GM12878 (cell line): Measurements from ENCODE around the gene PIK3R5. TPM values are rescaled to one million over a fixed set of nuclear protein-coding genes. Genes with fewer than 3 reads are reported as not detected.

Experiments
- ATAC-seq: fragments of 200-7000 bp; cut with Tn5 transposase; 3 replicates; pipeline ENCODE4 v1.9.1; 2020; ENCODE audit warnings: mild to moderate bottlenecking, moderate library complexity
- BruUV-seq: library from RNA; stranded (reverse); fragments of 400-500 nt; replicated peaks from 2 replicates; lab custom pipeline; 2021; lab: Mats Ljungman, UMichigan
- CTCF ChIA-PET: fragments of 300-600 bp; sonication (Branson Sonifier 250); formaldehyde crosslinking; extraction: SDS; loops from one replicate; lab custom pipeline; 2021; ENCODE audit warnings: inconsistent platforms; lab: Yijun Ruan, JAX
- POLR2A ChIA-PET: fragments of 350-600 bp; formaldehyde crosslinking; extraction: SDS; loops from one replicate; lab custom pipeline; 2021; ENCODE audit warnings: inconsistent platforms; lab: Charles Lee
- RAD21 ChIA-PET: fragments of 300-600 bp; sonication (Branson Sonifier 250); formaldehyde crosslinking; loops from one replicate; lab custom pipeline; 2023; ENCODE audit warnings: antibody characterized with exemption; ENCODE audit not compliant: unreplicated experiment; lab: Charles Lee
- SMC1A ChIA-PET: fragments of 300-600 bp; sonication (Branson Sonifier 250); formaldehyde crosslinking; loops from one replicate; lab custom pipeline; 2023; ENCODE audit not compliant: unreplicated experiment, uncharacterized antibody; lab: Charles Lee
- DNase-seq: peaks from one replicate; pipeline ENCODE4 v3.0.0-alpha.2; 2011; ENCODE audit warnings: low read depth, low spot score
- FAIRE-seq: peaks from 3 replicates; lab custom pipeline; 2011; peaks lifted over from hg19 to GRCh38; lab: Jason Lieb, UNC
- H2AFZ ChIP-seq: 2 replicates; pipeline ENCODE4 v1.6.0; 2011; ENCODE audit warnings: low read depth, low read length, control low read depth; ENCODE audit not compliant: control insufficient read depth
- H3K27ac ChIP-seq: 2 replicates; pipeline ENCODE4 v1.5.1; 2011; ENCODE audit warnings: control low read depth; ENCODE audit not compliant: control insufficient read depth, insufficient read depth
- H3K27me3 ChIP-seq, 2 experiments: replicated peaks in 1 of 2; 2 replicates each; pipeline versions ENCODE4 v1.6.0 to v1.6.1; 2011; ENCODE audit warnings: low read length in 1 of 2; ENCODE audit not compliant: control insufficient read depth in 2 of 2, insufficient read depth in 2 of 2
- H3K36me3 ChIP-seq, 2 experiments: 2 replicates each; pipeline ENCODE4 v1.5.1; 2011; ENCODE audit warnings: low read length in 1 of 2; ENCODE audit not compliant: control insufficient read depth in 2 of 2, insufficient read depth in 2 of 2
- H3K4me1 ChIP-seq: 2 replicates; pipeline ENCODE4 v1.6.1; 2011; ENCODE audit warnings: mild to moderate bottlenecking, low read length, moderate library complexity, mixed read lengths; ENCODE audit not compliant: control insufficient read depth, insufficient read depth
- H3K4me2 ChIP-seq: 2 replicates; pipeline ENCODE4 v1.6.0; 2011; ENCODE audit warnings: control low read depth; ENCODE audit not compliant: control insufficient read depth, insufficient read depth
- H3K4me3 ChIP-seq: fragments of 200-600 bp; sonication (generic); 2 replicates; pipeline ENCODE4 v1.5.1; 2016
- H3K79me2 ChIP-seq: 2 replicates; pipeline ENCODE4 v1.6.0; 2011; ENCODE audit warnings: low read length; ENCODE audit not compliant: control insufficient read depth, insufficient read depth
- H3K9ac ChIP-seq: 2 replicates; pipeline ENCODE4 v1.8.0; 2011; ENCODE audit warnings: low read length, control low read depth, mixed read lengths; ENCODE audit not compliant: control insufficient read depth, insufficient read depth
- H3K9me3 ChIP-seq: replicated peaks from 3 replicates; pipeline ENCODE4 v1.5.1; 2011; ENCODE audit warnings: mild to moderate bottlenecking, low read length; ENCODE audit not compliant: control insufficient read depth, insufficient read depth
- H4K20me1 ChIP-seq: 2 replicates; pipeline ENCODE4 v1.6.0; 2011; ENCODE audit not compliant: control insufficient read depth, insufficient read depth
- ATF2 ChIP-seq: IDR thresholded peaks from 2 replicates; pipeline ENCODE4 v1.6.1; 2012; ENCODE audit warnings: low read length, inconsistent platforms
- CBX5 ChIP-seq: sonication (generic); IDR thresholded peaks from 2 replicates; pipeline ENCODE4 v1.6.1; 2016; ENCODE audit warnings: low read depth, moderate library complexity, mild to moderate bottlenecking, inconsistent platforms
- CHD4 ChIP-seq: fragments of 200-600 bp; sonication (generic); IDR thresholded peaks from 2 replicates; pipeline ENCODE4 v1.6.1; 2016; ENCODE audit warnings: mild to moderate bottlenecking
- EP300 ChIP-seq, 2 experiments: fragments of 150-350 bp in 1 of 2; IDR thresholded peaks; 2 replicates each; pipeline ENCODE4 v1.6.1; 2011 to 2012; ENCODE audit warnings: low read depth in 2 of 2, low read length in 2 of 2, borderline replicate concordance in 1 of 2, improper control_type of control experiment in 1 of 2, inconsistent platforms in 1 of 2; ENCODE audit not compliant: control insufficient read depth in 1 of 2
- GATAD2B ChIP-seq: fragments of 450-650 bp; conservative IDR thresholded peaks from 2 replicates; pipeline ENCODE4 v1.6.1; 2017; ENCODE audit warnings: low read depth, mild to moderate bottlenecking, moderate library complexity
- JUNB ChIP-seq: IDR thresholded peaks from 2 replicates; pipeline ENCODE4 v1.6.1; 2016; ENCODE audit warnings: antibody characterized with exemption, mild to moderate bottlenecking
- MEF2B ChIP-seq: fragments of 450-650 bp; IDR thresholded peaks from 2 replicates; pipeline ENCODE4 v1.6.1; 2018; ENCODE audit warnings: mild to moderate bottlenecking, moderate library complexity; ENCODE audit not compliant: partially characterized antibody, poor library complexity, severe bottlenecking
- NFXL1 ChIP-seq: fragments of 450-650 bp; IDR thresholded peaks from 2 replicates; pipeline ENCODE4 v1.6.1; 2017; ENCODE audit warnings: antibody characterized with exemption, mild to moderate bottlenecking, borderline replicate concordance
- NKRF ChIP-seq: fragments of 450-650 bp; conservative IDR thresholded peaks from 2 replicates; pipeline ENCODE4 v1.6.1; 2017; ENCODE audit warnings: mild to moderate bottlenecking, moderate library complexity
- SKIL ChIP-seq: fragments of 450-650 bp; IDR thresholded peaks from 2 replicates; pipeline ENCODE4 v1.6.1; 2017; ENCODE audit warnings: mild to moderate bottlenecking, low read depth, inconsistent platforms; ENCODE audit not compliant: poor library complexity, severe bottlenecking
- SMARCA5 ChIP-seq: fragments of 450-650 bp; IDR thresholded peaks from 2 replicates; pipeline ENCODE4 v1.6.1; 2017; ENCODE audit warnings: mild to moderate bottlenecking
- SP1 ChIP-seq: IDR thresholded peaks from one replicate; pipeline ENCODE4 v1.6.1; 2011; ENCODE audit warnings: low read depth, low read length
- USF2 ChIP-seq: IDR thresholded peaks from 2 replicates; pipeline ENCODE4 v1.6.1; 2011; ENCODE audit warnings: low read depth, low read length, improper control_type of control experiment, borderline replicate concordance
- ZZZ3 ChIP-seq: IDR thresholded peaks from 2 replicates; pipeline ENCODE4 v1.6.1; 2011; ENCODE audit warnings: low read depth; ENCODE audit not compliant: control insufficient read depth, insufficient read length
- WGBS: methylation state at CpG from one replicate; pipeline ENCODE4 v1.1.6; 2016; ENCODE audit warnings: low lambda C conversion rate; ENCODE audit not compliant: insufficient replicate concordance, insufficient coverage; ENCODE audit errors: missing lambda C conversion rate; 5-methylcytosine and 5-hydroxymethylcytosine counted together
- in situ Hi-C: fragments of 300-500 bp; cut with MboI; formaldehyde crosslinking; loops from 9 replicates; pipeline ENCODE4 v1.14.3; 2018; ENCODE audit warnings: mixed read lengths
- intact Hi-C: fragments of 100-400 bp; cut with micrococcal nuclease; formaldehyde crosslinking; loops from one replicate; pipeline ENCODE4 v1.14.2; 2022; ENCODE audit not compliant: unreplicated experiment
- polyA plus RNA-seq, 11 experiments: library from polyadenylated mRNA; depleted of rRNA in 4 of 11; unstranded in 6 of 11; stranded (reverse) in 5 of 11; fragments of >200 nt; fragmentation: Nextera tagmentation in 4 of 11; fragmentation: Illumina TruSeq in 1 of 11; extraction: Ambion mirVana in 4 of 11; extraction: Trizol in 1 of 11; gene quantifications; 1 replicate in 1 of 11; 2 replicates in 10 of 11; pipeline versions ENCODE4 v1.2.1 to v1.2.3, GENCODE V29; 2011 to 2016; ENCODE audit warnings: inconsistent platforms in 2 of 11, missing spikeins in 2 of 11, low read depth in 1 of 11
- total RNA-seq, 4 experiments: library from RNA; depleted of rRNA in 3 of 4; stranded (reverse); fragments of >200 nt in 3 of 4; fragmentation: Illumina TruSeq in 1 of 4; extraction: Trizol in 1 of 4; gene quantifications; 2 replicates each; pipeline versions ENCODE4 v1.2.1 to v1.2.3, GENCODE V29; 2013 to 2021

PIK3R5 gene
- total and polyA plus RNA-seq, 10 of the 15 experiments (the other 5 are each of a cell fraction or from before 2014, with no cell fraction given) = 9.5 to 50.8 (median 35.5) TPM

GRCh38 chr17:8900626-8901585, 64.6 kb downstream of the PIK3R5 start:
- Histone ChIP-seq H3K4me2 (peak overlapping the region; percentile 68), H2AFZ (no peak overlapping the region; the same call in 1 of the 2 replicates), H3K9ac (peak overlapping the region; percentile 61), H3K79me2 (peaks cover 3% of the 10 kb centered on the region), H4K20me1 (no peaks in the 10 kb centered on the region), H3K27me3 (no peaks in the 10 kb centered on the region), H3K4me1 (peaks cover 60% of the 10 kb centered on the region), H3K9me3 (no peaks in the 10 kb centered on the region), H3K4me3 (peak overlapping the region; percentile 6; the same call in 1 of the 2 replicates), H3K27ac (peak overlapping the region; percentile 86), H3K36me3 (peaks cover 12 to 16% of the 10 kb centered on the region in 2 experiments)
- ChIA-PET CTCF (interaction anchor here (0.6 to 11.1 kb wide), 28 partner anchors 10 to 621 kb away, joined by 3 to 162 read pairs (median 3); partner anchors contain the start of gene PIK3R6), POLR2A (interaction anchor here (0.6 to 3.7 kb wide), 15 partner anchors 9 to 95 kb away, joined by 3 to 25 read pairs (median 5); partner anchors contain the start of genes PIK3R5 and PIK3R6), RAD21 (interaction anchor here (0.7 to 4.6 kb wide), 31 partner anchors 11 to 491 kb away, joined by 3 to 48 read pairs (median 9); partner anchors contain the start of genes PIK3R5 and PIK3R6), SMC1A (interaction anchor here (0.6 to 13.6 kb wide), 27 partner anchors 7 to 840 kb away, joined by 3 to 208 read pairs (median 7); partner anchors contain the start of genes PIK3R5 and PIK3R6)
- 14% methylated on average over 15 of the region's 15 CpGs for WGBS
- ATAC-seq (peak; percentile 60), FAIRE-seq (no peak), DNase-seq (peak; percentile 84)
- BruUV-seq = no TSS peak
- intact Hi-C loops (loop anchor here (1.0 to 2.0 kb wide), 2 partner anchors 14 to 38 kb away; no protein-coding TSS in a partner anchor), in situ Hi-C loops (no loop called here)
- TF ChIP-seq CBX5 (peak; percentile 73; the same call in 1 of the 2 replicates), CHD4 (no peak), NKRF (0 out of 2 replicates have a peak, but pooled peaks have one; percentile 34), SP1 (peak; percentile 67), USF2 (peak; percentile 27; the same call in 1 of the 2 replicates), ZZZ3 (no peak), NFXL1 (no peak), SKIL (peak; percentile 60), SMARCA5 (peak; percentile 49; the same call in 1 of the 2 replicates), GATAD2B (0 out of 2 replicates have a peak, but pooled peaks have one; percentile 22), EP300 (IDR thresholded peaks at IDR 0.05; ENCODE audit: borderline replicate concordance in 1 of 2, control insufficient read depth in 1 of 2, low read depth in 2 of 2, low read length in 2 of 2) (peak; percentile 84 to 97), ATF2 (peak; percentile 84), JUNB (0 out of 2 replicates have a peak, but pooled peaks have one; percentile 28), MEF2B (no peak)
